Mesendoderm (in vitro differentiated cells): Measurements from ENCODE around the gene GLT1D1.
A peak's percentile ranks its signal among the peaks of the same experiment; 100 is the strongest.

Experiments
- DNase-seq: peaks from one replicate; pipeline ENCODE4 v3.0.0; 2013
- H2AK5ac ChIP-seq: 2 replicates; pipeline ENCODE4 v1.6.1; 2013; ENCODE audit warnings: low read length, inconsistent platforms
- H2BK120ac ChIP-seq: 2 replicates; pipeline ENCODE4 v1.6.1; 2013; ENCODE audit warnings: low read depth, mild to moderate bottlenecking, low read length, moderate library complexity, mixed read lengths
- H2BK15ac ChIP-seq: replicated peaks from 2 replicates; pipeline ENCODE4 v1.6.1; 2013; ENCODE audit warnings: low read depth, mild to moderate bottlenecking, moderate library complexity
- H2BK5ac ChIP-seq: 2 replicates; pipeline ENCODE4 v1.6.1; 2013; ENCODE audit warnings: low read length, inconsistent platforms
- H3K18ac ChIP-seq: 2 replicates; pipeline ENCODE4 v1.6.1; 2013; ENCODE audit warnings: mild to moderate bottlenecking, low read length, mixed read lengths
- H3K23ac ChIP-seq: one replicate; pipeline ENCODE4 v1.6.1; 2013; ENCODE audit warnings: low read length
- H3K27ac ChIP-seq: 2 replicates; pipeline ENCODE4 v1.5.1; 2013; ENCODE audit warnings: low read depth, mild to moderate bottlenecking, inconsistent platforms, low read length, moderate library complexity
- H3K27me3 ChIP-seq: 2 replicates; pipeline ENCODE4 v1.6.1; 2013; ENCODE audit warnings: low read length, control low read depth, mild to moderate bottlenecking, inconsistent platforms; ENCODE audit not compliant: insufficient read depth, poor library complexity
- H3K36me3 ChIP-seq: 2 replicates; pipeline ENCODE4 v1.6.1; 2013; ENCODE audit warnings: low read length, inconsistent platforms; ENCODE audit not compliant: control insufficient read depth, insufficient read depth
- H3K4ac ChIP-seq: one replicate; pipeline ENCODE4 v1.6.1; 2013; ENCODE audit warnings: low read depth, mild to moderate bottlenecking, low read length, moderate library complexity
- H3K4me1 ChIP-seq: 2 replicates; pipeline ENCODE4 v1.6.1; 2013; ENCODE audit warnings: low read depth, low read length, inconsistent platforms; ENCODE audit not compliant: control insufficient read depth
- H3K4me2 ChIP-seq: 2 replicates; pipeline ENCODE4 v1.6.1; 2013; ENCODE audit warnings: low read length
- H3K4me3 ChIP-seq: 2 replicates; pipeline ENCODE4 v1.5.1; 2013; ENCODE audit warnings: mild to moderate bottlenecking, low read length
- H3K56ac ChIP-seq: one replicate; pipeline ENCODE4 v1.6.1; 2013; ENCODE audit warnings: low read length
- H3K79me1 ChIP-seq: 2 replicates; pipeline ENCODE4 v1.6.1; 2013; ENCODE audit warnings: low read length, inconsistent platforms
- H3K79me2 ChIP-seq: 2 replicates; pipeline ENCODE4 v1.6.1; 2013; ENCODE audit warnings: mild to moderate bottlenecking, low read length; ENCODE audit not compliant: control insufficient read depth, insufficient read depth
- H3K9ac ChIP-seq: 2 replicates; pipeline ENCODE4 v1.6.1; 2013; ENCODE audit warnings: low read length, inconsistent platforms
- H4K5ac ChIP-seq: one replicate; pipeline ENCODE4 v1.6.1; 2013; ENCODE audit warnings: low read length
- H4K8ac ChIP-seq: one replicate; pipeline ENCODE4 v1.6.1; 2013; ENCODE audit warnings: low read depth, mild to moderate bottlenecking, control low read depth, low read length, moderate library complexity
- WGBS: extraction: QIAGEN DNeasy Blood & Tissue Kit; methylation state at CpG from one replicate; pipeline ENCODE4 v1.1.7; 2013; ENCODE audit warnings: low lambda C conversion rate, missing lambda C conversion rate; ENCODE audit not compliant: insufficient coverage; ENCODE audit errors: extremely low coverage; 5-methylcytosine and 5-hydroxymethylcytosine counted together

GLT1D1 gene

GRCh38 chr12:128818065-128819022, 34.9 kb upstream of the GLT1D1 start:
- no peak overlapping the region for H2BK15ac ChIP-seq
- H3K27me3 ChIP-seq, result no peaks in the 10 kb centered on the region
- H3K4me3 ChIP-seq, result no peak overlapping the region
- H2AK5ac ChIP-seq, result no peak overlapping the region
- WGBS, result no CpG with 5 or more reads among the region's 13 CpGs
- peaks cover 6% of the 10 kb centered on the region for H3K36me3 ChIP-seq
- H3K79me1 ChIP-seq, result peaks cover 29% of the 10 kb centered on the region
- H3K27ac ChIP-seq, result no peak overlapping the region
- H3K56ac ChIP-seq, result no peak overlapping the region
- H3K4me1 ChIP-seq, result peaks cover 5% of the 10 kb centered on the region
- no peak overlapping the region for H3K9ac ChIP-seq
- DNase-seq, result peak; percentile 64
- no peak overlapping the region for H2BK120ac ChIP-seq
- H3K23ac ChIP-seq, result no peak overlapping the region
- no peak overlapping the region for H3K18ac ChIP-seq
- no peak overlapping the region for H2BK5ac ChIP-seq
- no peak overlapping the region for H4K8ac ChIP-seq
- peaks cover 90% of the 10 kb centered on the region for H3K79me2 ChIP-seq
- no peak overlapping the region for H3K4me2 ChIP-seq
- H3K4ac ChIP-seq, result no peak overlapping the region
- H4K5ac ChIP-seq, result no peak overlapping the region

GRCh38 chr12:128819293-128820144, 33.8 kb upstream of the GLT1D1 start:
- Histone ChIP-seq H3K23ac (no peak overlapping the region), H3K18ac (no peak overlapping the region), H3K4me2 (no peak overlapping the region), H2BK5ac (no peak overlapping the region), H3K79me1 (peaks cover 22% of the 10 kb centered on the region), H3K4me3 (no peak overlapping the region), H3K4ac (no peak overlapping the region), H3K4me1 (peaks cover 5% of the 10 kb centered on the region), H4K5ac (no peak overlapping the region), H4K8ac (no peak overlapping the region), H2AK5ac (no peak overlapping the region), H3K79me2 (peaks cover 81% of the 10 kb centered on the region), H3K27ac (no peak overlapping the region), H2BK15ac (no peak overlapping the region), H2BK120ac (no peak overlapping the region), H3K56ac (no peak overlapping the region), H3K9ac (no peak overlapping the region), H3K36me3 (peaks cover 2% of the 10 kb centered on the region), H3K27me3 (no peaks in the 10 kb centered on the region)
- DNase-seq, result peak; percentile 40
- no CpG with 5 or more reads among the region's 16 CpGs for WGBS

- no CpG with 5 or more reads among the region's 6 CpGs for WGBS
These were observed 33.0 kb upstream of the GLT1D1 start for GRCh38 chr12:128820253-128820652.

GRCh38 chr12:128820723-128821432, 32.4 kb upstream of the GLT1D1 start:
- no peak overlapping the region for H2BK15ac ChIP-seq
- no peak overlapping the region for H2BK120ac ChIP-seq
- H3K79me1 ChIP-seq, result peaks cover 15% of the 10 kb centered on the region
- H3K9ac ChIP-seq, result no peak overlapping the region
- no peak overlapping the region for H3K27ac ChIP-seq
- no peak overlapping the region for H2BK5ac ChIP-seq
- H3K4ac ChIP-seq, result no peak overlapping the region
- no peak overlapping the region for H2AK5ac ChIP-seq
- no peak overlapping the region for H4K5ac ChIP-seq
- H3K36me3 ChIP-seq, result no peaks in the 10 kb centered on the region
- H3K4me1 ChIP-seq, result peaks cover 7% of the 10 kb centered on the region
- H3K4me3 ChIP-seq, result no peak overlapping the region
- no peak overlapping the region for H4K8ac ChIP-seq
- peak overlapping the region; percentile 5 for H3K56ac ChIP-seq
- no peak overlapping the region for H3K18ac ChIP-seq
- H3K79me2 ChIP-seq, result peaks cover 68% of the 10 kb centered on the region
- H3K4me2 ChIP-seq, result no peak overlapping the region
- WGBS, result no CpG with 5 or more reads among the region's 7 CpGs
- H3K27me3 ChIP-seq, result no peaks in the 10 kb centered on the region
- peak; percentile 24 for DNase-seq
- no peak overlapping the region for H3K23ac ChIP-seq

More at GRCh38 chr12:128820253-128820652, 33.0 kb upstream of the GLT1D1 start:
- no peak overlapping the region for H3K27ac ChIP-seq
- H3K79me2 ChIP-seq, result peaks cover 74% of the 10 kb centered on the region
- H2BK120ac ChIP-seq, result no peak overlapping the region
- no peak overlapping the region for H3K4ac ChIP-seq
- H3K79me1 ChIP-seq, result peaks cover 19% of the 10 kb centered on the region
- H3K9ac ChIP-seq, result no peak overlapping the region
- H3K4me2 ChIP-seq, result no peak overlapping the region
- no peak overlapping the region for H4K8ac ChIP-seq
- H3K27me3 ChIP-seq, result no peaks in the 10 kb centered on the region
- H2BK15ac ChIP-seq, result no peak overlapping the region
- peaks cover 7% of the 10 kb centered on the region for H3K4me1 ChIP-seq
- no peak overlapping the region for H3K23ac ChIP-seq
- H3K18ac ChIP-seq, result no peak overlapping the region
- no peak overlapping the region for H3K56ac ChIP-seq
- no peaks in the 10 kb centered on the region for H3K36me3 ChIP-seq
- H4K5ac ChIP-seq, result no peak overlapping the region
- no peak overlapping the region for H2BK5ac ChIP-seq
- no peak for DNase-seq
- no peak overlapping the region for H2AK5ac ChIP-seq
- H3K4me3 ChIP-seq, result no peak overlapping the region

- Histone ChIP-seq H3K36me3 (no peaks in the 10 kb centered on the region), H3K18ac (peak overlapping the region; percentile 45), H3K4ac (peak overlapping the region; percentile 40), H3K27me3 (no peaks in the 10 kb centered on the region), H3K27ac (peak overlapping the region; percentile 63), H3K23ac (peak overlapping the region; percentile 59), H2BK15ac (no peak overlapping the region), H2AK5ac (no peak overlapping the region), H3K4me1 (peaks cover 7% of the 10 kb centered on the region), H4K5ac (no peak overlapping the region), H3K4me3 (peak overlapping the region; percentile 78), H3K9ac (peak overlapping the region; percentile 91), H2BK5ac (peak overlapping the region; percentile 71), H3K56ac (peak overlapping the region; percentile 99), H2BK120ac (peak overlapping the region; percentile 14), H3K4me2 (peak overlapping the region; percentile 72), H3K79me1 (peaks cover 13% of the 10 kb centered on the region), H3K79me2 (peaks cover 47% of the 10 kb centered on the region), H4K8ac (no peak overlapping the region)
- DNase-seq, result peak; percentile 54
- no CpG with 5 or more reads among the region's 88 CpGs for whole genome bisulfite sequencing
These were observed 29.9 kb upstream of the GLT1D1 start for GRCh38 chr12:128823216-128823915.
